IPS-18c (cell line): Measurements from ENCODE around the gene ZNF219.

ENCODE experiments used
- H3K4me3 ChIP-seq: 2 replicates; pipeline ENCODE4 v1.7.0; 2013; ENCODE audit warnings: low read depth, mild to moderate bottlenecking, low read length, moderate library complexity; ENCODE audit not compliant: insufficient read depth
- H3K9me3 ChIP-seq: one replicate; pipeline ENCODE4 v1.6.1; 2013; ENCODE audit warnings: mild to moderate bottlenecking, low read length, moderate library complexity; ENCODE audit not compliant: control insufficient read depth, insufficient read depth

Gene ZNF219

GRCh38 chr14:21092273-21093011, 6.0 kb downstream of the ZNF219 start:
- Histone ChIP-seq H3K4me3 (no peak overlapping the region), H3K9me3 (no peaks in the 10 kb centered on the region)

DNA sequence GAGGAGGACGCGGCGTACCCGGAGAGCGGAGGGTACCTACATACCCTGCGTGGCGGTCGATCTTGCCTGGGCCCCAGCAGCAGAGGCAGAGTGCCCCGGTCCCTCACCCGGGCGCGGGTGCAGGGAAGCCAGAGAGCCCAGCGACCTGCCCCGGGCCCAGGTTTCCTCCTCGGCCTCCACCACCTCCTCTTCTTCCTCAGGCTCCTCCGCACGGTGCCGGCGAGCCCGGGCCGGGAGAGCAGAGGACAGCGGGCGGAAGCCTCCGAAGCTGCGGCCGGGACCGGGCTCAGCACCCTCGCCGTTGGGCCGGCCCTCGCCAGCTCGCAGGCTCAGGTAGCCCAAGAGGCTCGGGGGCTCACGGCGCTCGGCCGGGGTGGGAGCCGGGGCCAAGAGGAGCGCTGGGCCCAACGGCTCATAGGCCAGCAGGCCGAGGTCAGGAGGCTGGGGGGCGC, 6.6 kb downstream of the ZNF219 start:
- H3K4me3 ChIP-seq: no peak overlapping the region
- no peaks in the 10 kb centered on the region for H3K9me3 ChIP-seq

- no peak overlapping the region for H3K4me3 ChIP-seq
- no peaks in the 10 kb centered on the region for H3K9me3 ChIP-seq
Observed at GRCh38 chr14:21090940-21091663, 7.4 kb downstream of the ZNF219 start.

- Histone ChIP-seq H3K4me3 (no peak overlapping the region), H3K9me3 (no peaks in the 10 kb centered on the region)
Observed at GRCh38 chr14:21090194-21090939, 8.1 kb downstream of the ZNF219 start.

DNA sequence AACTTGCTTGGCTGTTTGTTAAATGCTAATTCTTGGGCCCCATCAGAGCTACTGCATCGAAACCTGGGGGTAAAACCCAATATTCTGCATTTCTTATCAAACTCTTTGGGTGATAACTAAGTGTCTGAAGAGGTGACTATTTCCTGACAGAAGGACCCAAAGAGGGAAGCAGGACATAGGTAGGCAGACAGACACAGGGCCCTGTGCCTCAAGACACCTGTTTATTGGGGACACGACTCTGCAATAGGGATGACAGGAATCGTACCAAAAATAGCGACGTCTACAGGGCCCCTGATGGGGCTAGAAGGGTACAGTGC, 8.6 kb downstream of the ZNF219 start:
- Histone ChIP-seq H3K4me3 (no peak overlapping the region), H3K9me3 (no peaks in the 10 kb centered on the region)

GRCh38 chr14:21089271-21089670, 9.2 kb downstream of the ZNF219 start:
- Histone ChIP-seq H3K4me3 (no peak overlapping the region), H3K9me3 (no peaks in the 10 kb centered on the region)

GRCh38 chr14:21088687-21089086, 9.8 kb downstream of the ZNF219 start:
- Histone ChIP-seq H3K4me3 (no peak overlapping the region), H3K9me3 (no peaks in the 10 kb centered on the region)

DNA sequence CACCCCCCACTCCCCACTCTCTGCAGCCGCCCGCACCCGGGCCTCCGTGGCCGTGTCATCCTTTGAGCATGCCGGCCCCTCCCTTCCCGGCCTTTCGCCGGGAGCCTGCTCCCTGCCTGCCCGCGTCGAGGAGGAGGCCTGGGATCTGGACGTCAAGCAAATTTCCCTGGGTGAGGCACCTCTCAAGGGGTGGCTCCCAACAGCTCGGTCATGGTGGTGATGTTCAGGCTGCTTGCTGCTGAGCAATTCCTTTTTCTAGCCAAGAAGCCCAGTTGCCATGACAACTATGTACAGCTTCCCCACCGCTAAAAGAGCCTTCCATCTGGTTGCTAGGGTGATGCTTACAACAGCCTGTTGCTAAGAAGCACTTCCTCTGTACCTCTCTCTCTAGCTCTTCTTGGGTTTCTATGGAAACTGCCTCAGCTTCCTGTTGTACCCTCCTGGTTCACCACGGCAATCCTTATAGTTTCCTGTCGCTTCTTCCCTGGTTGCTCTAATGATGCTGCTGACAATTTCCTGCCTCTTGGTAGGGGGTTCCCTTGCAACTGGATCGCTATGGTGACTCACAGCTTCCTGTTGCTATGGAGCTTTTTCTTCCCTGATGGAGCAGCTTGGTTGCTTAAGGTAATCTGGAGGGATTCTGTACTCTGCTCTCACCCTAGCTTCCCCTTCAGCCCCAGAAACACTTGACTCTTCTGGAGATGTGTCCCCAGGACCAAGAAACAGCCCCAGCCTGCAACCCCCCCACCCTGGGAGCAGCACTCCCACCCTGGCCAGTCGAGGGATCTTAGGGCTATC, 11.0 kb downstream of the ZNF219 start:
- Histone ChIP-seq H3K4me3 (no peak overlapping the region), H3K9me3 (no peaks in the 10 kb centered on the region)

DNA sequence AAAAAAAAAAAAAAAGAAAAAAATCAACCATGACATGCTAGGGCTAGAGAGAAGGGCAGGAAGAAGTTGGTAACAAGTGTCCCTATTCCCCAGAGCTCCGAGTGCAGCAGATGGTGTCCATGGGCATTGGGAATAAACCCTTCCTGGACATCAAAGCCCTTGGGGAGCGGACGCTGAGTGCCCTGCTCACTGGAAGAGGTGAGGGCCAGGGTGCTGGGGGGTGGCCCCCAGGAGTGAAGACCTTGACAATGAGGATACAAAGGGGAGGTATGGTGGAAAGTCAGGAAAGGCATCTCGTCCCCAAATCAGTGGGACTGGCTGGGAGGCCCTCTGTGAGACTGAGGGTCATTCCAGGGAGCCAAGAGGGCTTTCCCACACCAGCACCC, 11.6 kb downstream of the ZNF219 start:
- no peak overlapping the region for H3K4me3 ChIP-seq
- peaks cover 1% of the 10 kb centered on the region for H3K9me3 ChIP-seq

DNA sequence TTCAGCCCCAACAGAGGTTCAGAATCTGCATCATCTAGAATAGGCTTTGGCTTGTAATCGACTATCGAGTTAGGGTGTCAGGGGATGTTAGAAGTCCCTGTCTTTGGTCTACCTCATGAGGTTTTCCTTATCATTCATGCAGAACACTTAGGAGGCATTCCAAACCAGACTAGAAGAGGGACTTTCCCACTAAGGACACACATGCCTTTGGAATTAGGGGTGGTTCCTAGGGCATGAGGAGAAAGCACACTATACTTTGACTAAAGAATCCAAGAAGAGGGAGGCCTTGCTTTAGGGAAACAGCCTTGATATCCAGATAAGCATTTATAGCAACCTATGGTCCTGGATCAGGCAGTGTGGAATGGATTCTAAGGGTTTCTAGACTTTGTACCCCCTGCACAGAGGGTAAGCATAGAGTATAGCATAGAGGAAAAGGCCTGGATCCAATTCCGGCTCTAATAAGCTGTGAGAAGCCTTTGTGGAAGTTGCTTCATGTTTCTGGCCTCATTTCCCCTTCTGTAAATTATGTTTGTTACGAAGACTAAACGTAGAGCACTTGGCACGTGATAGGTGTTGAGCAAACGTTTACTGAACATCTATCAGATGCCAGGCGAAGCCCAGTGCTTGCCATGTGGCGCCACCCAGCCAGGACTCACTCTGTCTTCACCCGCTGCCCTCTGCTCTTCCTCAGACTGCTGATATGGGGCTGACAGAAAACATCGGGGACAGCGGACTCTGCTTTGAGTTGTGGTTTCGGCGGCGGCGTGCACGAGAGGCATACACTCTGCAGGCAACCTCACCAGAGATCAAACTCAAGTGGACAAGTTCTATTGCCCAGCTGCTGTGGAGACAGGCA, 13.2 kb downstream of the ZNF219 start:
- Histone ChIP-seq H3K4me3 (no peak overlapping the region), H3K9me3 (peaks cover 2% of the 10 kb centered on the region)

GRCh38 chr14:21084396-21084795, 14.1 kb downstream of the ZNF219 start:
- Histone ChIP-seq H3K9me3 (peaks cover 2% of the 10 kb centered on the region), H3K4me3 (no peak overlapping the region)

GRCh38 chr14:21083565-21084325, 14.7 kb downstream of the ZNF219 start:
- Histone ChIP-seq H3K9me3 (peaks cover 2% of the 10 kb centered on the region), H3K4me3 (no peak overlapping the region)

DNA sequence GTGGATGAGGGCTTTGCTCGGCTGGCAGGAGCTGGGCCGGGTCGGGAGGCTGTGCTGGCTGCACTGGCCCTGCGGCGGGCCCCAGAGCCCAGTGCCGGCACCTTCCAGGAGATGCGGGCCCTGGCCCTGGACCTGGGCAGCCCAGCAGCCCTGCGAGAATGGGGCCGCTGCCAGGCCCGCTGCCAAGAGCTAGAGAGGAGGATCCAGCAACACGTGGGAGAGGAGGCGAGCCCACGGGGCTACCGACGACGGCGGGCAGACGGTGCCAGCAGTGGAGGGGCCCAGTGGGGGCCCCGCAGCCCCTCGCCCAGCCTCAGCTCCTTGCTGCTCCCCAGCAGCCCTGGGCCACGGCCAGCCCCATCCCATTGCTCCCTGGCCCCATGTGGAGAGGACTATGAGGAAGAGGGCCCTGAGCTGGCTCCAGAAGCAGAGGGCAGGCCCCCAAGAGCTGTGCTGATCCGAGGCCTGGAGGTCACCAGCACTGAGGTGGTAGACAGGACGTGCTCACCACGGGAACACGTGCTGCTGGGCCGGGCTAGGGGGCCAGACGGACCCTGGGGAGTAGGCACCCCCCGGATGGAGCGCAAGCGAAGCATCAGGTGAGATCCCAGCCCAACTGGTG, 16.8 kb downstream of the ZNF219 start:
- Histone ChIP-seq H3K9me3 (peaks cover 2% of the 10 kb centered on the region), H3K4me3 (no peak overlapping the region)

- H3K4me3 ChIP-seq: no peak overlapping the region
- peaks cover 2% of the 10 kb centered on the region for H3K9me3 ChIP-seq
Observed at GRCh38 chr14:21078726-21079125, 19.7 kb downstream of the ZNF219 start.

GRCh38 chr14:21078287-21078686, 20.2 kb downstream of the ZNF219 start:
- H3K4me3 ChIP-seq: no peak overlapping the region
- H3K9me3 ChIP-seq: peaks cover 2% of the 10 kb centered on the region

- H3K4me3 ChIP-seq: no peak overlapping the region
- H3K9me3 ChIP-seq: peaks cover 2% of the 10 kb centered on the region
Observed at GRCh38 chr14:21077672-21078071, 20.8 kb downstream of the ZNF219 start.
